GM21737 (cell line): ENCODE data around the gene TPX2.
"Not testable (repeated sequence)": the region's sequence is repeated elsewhere in the genome, so short reads cannot be mapped to it uniquely, and the experiment has no call there.

ENCODE experiments used
- ATAC-seq: cut with Tn5 transposase; IDR thresholded peaks from one replicate; pipeline ENCODE4 v1.9.1; 2021; ENCODE audit warnings: mild to moderate bottlenecking, moderate library complexity; ENCODE audit not compliant: unreplicated experiment

Gene TPX2

DNA sequence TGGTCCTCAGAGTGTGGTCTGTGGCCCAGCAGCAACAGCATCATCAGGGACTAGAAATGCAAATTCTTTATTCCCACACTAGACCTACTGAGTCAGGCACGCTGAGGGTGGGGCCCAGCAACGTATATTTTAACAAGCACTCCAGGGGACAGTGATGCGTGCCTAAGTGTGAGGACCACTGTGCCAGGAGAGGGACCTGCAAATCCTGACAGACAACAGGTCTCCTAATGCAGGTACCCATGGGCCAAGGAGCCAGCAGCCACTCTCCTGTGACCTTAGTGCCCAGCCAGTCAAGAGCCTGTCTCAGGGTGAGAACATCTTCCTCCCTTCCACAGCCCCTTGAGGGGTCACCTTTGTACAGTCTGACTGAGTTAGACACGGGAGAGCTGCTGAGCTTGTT is 72.1 kb downstream of the TPX2 start:
- no peak for ATAC-seq

GRCh38 chr20:31811796-31812728 is 73.0 kb downstream of the TPX2 start:
- no peak for ATAC-seq

DNA sequence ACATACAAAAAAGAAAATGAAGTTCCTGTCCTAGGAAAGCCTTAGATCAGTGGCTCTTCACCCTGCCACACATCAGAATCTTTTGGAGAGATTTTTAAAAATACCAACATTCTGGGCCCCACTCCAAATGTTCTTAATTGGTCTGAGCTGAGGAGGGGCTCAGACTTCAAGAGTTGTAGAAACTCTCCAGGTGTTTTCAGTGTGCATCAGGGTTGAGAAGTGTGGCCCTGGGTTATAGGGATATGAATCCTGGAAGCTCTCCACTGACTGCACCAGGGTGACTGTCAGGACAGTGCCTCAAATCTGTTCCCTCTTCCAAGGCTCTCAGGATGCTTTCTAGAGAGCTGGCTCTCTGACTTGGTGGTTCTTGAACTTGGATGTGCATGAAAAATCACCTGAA is 74.5 kb downstream of the TPX2 start:
- ATAC-seq = no peak

DNA sequence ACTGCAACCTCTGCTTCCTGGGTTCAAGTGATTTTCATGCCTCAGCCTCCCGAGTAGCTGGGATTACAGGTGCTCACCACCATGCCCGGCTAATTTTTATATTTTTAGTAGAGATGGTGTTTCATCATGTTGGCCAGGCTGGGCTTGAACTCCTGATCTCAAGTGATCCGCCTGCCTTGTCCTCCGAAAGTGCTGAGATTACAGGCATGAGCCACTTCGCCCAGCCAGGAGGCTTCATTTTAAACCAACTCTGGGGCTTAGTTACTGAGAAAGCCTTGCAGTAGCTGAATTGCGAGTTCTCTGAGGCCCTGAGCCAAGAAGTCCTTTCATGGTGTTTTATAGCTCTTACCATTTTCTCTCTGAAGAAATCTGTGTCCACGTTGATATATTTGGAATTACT is 75.1 kb downstream of the TPX2 start:
- not testable (repeated sequence) for ATAC-seq

GRCh38 chr20:31815408-31816188 is 76.5 kb downstream of the TPX2 start:
- no peak for ATAC-seq

DNA sequence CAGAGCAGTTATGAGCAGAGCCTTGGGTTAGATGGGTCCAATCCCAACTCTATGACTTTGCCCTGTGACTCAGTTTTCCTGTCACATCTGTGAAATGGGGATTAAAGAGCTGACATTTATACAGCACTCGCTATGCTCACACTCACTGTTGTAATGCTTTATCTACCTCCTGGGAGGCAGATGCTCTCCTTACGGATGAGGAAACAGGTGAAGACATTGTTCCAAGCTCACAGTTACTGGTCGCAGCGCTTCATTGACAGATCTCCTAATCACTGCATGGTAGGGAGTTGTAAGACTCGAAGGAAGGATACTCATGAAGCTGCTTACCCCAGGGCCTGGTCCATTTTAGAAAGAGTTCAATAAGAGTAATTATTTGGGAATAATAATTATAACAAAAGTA is 77.1 kb downstream of the TPX2 start:
- no peak for ATAC-seq

DNA sequence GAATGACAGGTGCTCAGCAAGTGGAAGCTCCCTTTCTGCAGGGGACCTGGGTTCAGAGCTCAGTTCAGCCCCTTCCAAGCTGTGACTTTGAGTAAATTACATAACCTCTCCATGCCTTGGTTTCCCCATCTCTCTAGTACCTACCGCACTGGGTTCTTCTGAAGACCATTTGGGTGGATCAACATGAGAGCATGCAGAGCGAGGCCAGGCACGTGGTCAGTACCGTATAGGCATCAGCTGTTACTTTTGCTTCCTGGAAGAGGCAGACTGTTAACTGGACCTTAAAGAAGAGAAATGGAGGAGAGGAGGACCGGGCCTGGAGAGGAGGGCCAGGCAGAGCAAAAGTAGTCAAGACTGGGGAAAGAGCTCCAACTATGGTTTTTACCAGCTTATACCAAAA is 78.4 kb downstream of the TPX2 start:
- no peak for ATAC-seq

GRCh38 chr20:31818376-31818908 is 79.4 kb downstream of the TPX2 start:
- ATAC-seq = no peak

GRCh38 chr20:31819083-31819784 is 80.1 kb downstream of the TPX2 start, which contains the start of gene MYLK2:
Gene MYLK2, plus strand, starts transcription at chr20:31819356. Its CDS starts 225 bp downstream, at chr20:31819581.
- no peak for ATAC-seq

GRCh38 chr20:31820228-31820627 is 81.1 kb downstream of the TPX2 start:
- ATAC-seq = no peak

- ATAC-seq = no peak
Observed at GRCh38 chr20:31821427-31821826, 82.3 kb downstream of the TPX2 start.

GRCh38 chr20:31822421-31823330 is 83.6 kb downstream of the TPX2 start:
- no peak for ATAC-seq

DNA sequence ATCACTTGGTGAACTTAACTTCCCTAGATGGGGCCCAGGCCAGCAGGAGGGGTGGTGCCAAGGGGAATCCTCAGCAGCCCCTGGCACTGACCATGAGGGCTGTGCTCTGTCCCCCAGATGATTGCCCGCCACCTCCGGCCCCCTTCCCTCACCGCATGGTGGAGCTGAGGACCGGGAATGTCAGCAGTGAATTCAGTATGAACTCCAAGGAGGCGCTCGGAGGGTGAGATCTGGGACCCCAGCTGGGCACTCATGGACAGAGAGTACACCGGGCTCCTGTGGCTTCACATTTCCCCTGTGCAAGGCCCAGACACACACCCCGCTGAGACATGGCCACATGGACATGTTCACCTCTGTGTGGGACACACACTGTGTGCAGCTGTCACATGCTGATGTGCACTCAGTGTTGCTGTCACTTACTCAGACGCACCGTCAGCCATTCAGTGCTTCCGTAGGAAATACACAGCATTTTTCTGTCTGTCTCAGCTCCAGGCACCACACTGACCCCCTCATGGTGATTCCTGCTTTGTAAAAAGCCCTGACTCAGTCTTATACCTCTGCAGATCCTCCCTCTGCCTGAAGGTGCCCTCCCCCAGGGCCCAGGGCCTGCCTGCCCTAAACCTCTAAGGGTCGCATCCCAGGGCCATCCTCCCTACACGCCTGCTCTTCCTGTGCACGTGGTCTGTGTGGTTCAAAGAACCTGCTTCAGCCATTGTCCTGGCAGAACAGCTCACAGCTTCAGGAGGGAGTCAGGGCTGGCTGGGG is 84.5 kb downstream of the TPX2 start:
- no peak for ATAC-seq

DNA sequence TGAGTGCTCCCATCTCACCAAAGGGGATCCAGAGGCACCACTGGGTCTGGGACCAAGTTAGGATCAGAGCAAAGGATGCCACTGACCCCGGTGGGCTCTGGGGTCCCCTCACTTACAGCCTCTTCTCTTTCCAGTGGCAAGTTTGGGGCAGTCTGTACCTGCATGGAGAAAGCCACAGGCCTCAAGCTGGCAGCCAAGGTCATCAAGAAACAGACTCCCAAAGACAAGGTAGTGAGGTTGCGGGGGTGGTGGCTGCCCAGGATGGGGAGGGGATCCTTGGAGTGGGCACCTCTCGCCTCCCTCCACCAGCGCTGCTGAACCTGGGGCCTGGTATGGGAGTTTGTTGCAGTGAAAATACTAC is 85.0 kb downstream of the TPX2 start:
- ATAC-seq = no peak

GRCh38 chr20:31824554-31825313 is 85.6 kb downstream of the TPX2 start:
- ATAC-seq = no peak

- ATAC-seq = no peak
Observed at GRCh38 chr20:31826074-31826473, 87.0 kb downstream of the TPX2 start.

- ATAC-seq = no peak
Observed at GRCh38 chr20:31827059-31827458, 88.0 kb downstream of the TPX2 start.

GRCh38 chr20:31828016-31828415 is 88.9 kb downstream of the TPX2 start:
- ATAC-seq = not testable (repeated sequence)

- ATAC-seq = no peak
Observed at GRCh38 chr20:31829731-31830130, 90.6 kb downstream of the TPX2 start.
